Measurements from ENCODE around the gene MPP4. TPM values are rescaled to one million over a fixed set of nuclear protein-coding genes. Genes with fewer than 3 reads are reported as not detected.

The MPP4 gene
- total RNA-seq, 2 donors from 2014 or later = not detected

DNA sequence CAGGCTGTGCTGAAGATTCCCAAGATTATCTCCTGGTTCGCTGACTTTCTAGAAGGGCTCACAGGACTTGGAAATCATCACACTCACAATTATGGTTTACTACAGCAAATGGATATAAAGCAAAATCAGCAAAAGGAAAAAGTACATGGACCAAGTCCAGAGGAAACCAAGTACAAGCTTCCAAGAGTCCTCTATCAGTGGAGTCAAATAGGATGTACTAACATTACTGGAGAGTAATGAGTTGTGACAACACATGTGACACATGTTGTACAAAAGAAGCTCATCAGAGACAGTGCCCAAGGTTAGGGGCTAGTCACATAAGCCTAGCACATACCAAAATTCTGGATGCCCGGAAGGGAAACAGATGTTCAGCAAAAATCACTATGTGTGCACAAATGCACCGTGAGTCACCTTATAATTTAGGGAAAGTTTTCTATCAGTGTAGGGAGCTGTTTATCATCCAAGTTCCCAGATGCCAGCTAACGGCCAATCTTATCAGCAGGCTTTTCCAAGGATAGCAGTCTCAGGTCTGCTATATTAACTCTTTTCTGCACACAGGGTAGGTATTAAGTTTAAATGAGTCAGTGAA is 64.7 kb downstream of the MPP4 start:
- TF ChIP-seq, protein P1, sequence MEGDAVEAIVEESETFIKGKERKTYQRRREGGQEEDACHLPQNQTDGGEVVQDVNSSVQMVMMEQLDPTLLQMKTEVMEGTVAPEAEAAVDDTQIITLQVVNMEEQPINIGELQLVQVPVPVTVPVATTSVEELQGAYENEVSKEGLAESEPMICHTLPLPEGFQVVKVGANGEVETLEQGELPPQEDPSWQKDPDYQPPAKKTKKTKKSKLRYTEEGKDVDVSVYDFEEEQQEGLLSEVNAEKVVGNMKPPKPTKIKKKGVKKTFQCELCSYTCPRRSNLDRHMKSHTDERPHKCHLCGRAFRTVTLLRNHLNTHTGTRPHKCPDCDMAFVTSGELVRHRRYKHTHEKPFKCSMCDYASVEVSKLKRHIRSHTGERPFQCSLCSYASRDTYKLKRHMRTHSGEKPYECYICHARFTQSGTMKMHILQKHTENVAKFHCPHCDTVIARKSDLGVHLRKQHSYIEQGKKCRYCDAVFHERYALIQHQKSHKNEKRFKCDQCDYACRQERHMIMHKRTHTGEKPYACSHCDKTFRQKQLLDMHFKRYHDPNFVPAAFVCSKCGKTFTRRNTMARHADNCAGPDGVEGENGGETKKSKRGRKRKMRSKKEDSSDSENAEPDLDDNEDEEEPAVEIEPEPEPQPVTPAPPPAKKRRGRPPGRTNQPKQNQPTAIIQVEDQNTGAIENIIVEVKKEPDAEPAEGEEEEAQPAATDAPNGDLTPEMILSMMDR (IDR thresholded peaks at IDR 0.05) = no peak
- H3K36me3 ChIP-seq = no peaks in the 10 kb centered on the region
- no peak for DNase-seq
- H3K9ac ChIP-seq (ENCODE audit: low read depth in 2 of 2, low read length in 2 of 2) = no peak overlapping the region
- H3K4me1 ChIP-seq = no peaks in the 10 kb centered on the region
- intact Hi-C loops (cut with DNase I) = no loop called here
- H3K27ac ChIP-seq = no peak overlapping the region
- H3K27me3 ChIP-seq = no peaks in the 10 kb centered on the region
- no peak overlapping the region for H3K4me3 ChIP-seq
- H3K9me3 ChIP-seq = no peaks in the 10 kb centered on the region

DNA sequence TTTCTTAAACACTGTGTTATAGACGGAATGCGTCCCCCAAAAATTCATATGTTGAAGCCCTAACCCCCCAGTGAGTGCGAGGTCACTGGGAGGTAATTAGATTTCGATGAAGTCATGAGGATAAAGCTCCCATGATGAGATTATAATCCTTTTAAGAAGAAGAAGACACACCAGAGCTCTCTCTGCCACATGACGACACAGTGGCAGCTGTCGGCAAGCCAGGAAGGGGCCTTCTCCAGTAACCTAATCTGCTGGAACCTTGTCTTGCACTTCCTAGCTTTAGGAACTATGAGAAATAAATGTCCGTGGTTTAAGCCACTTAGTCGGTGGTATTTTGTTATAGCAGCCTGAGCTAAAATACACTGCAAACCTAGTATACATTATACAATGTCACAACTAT is 67.4 kb downstream of the MPP4 start:
- H3K36me3 ChIP-seq = no peaks in the 10 kb centered on the region
- no peak overlapping the region for H3K27ac ChIP-seq
- no peak overlapping the region for H3K9ac ChIP-seq (ENCODE audit: low read depth in 2 of 2, low read length in 2 of 2)
- no peak overlapping the region for H3K4me3 ChIP-seq
- H3K27me3 ChIP-seq = no peaks in the 10 kb centered on the region
- no peak for DNase-seq
- intact Hi-C loops (cut with DNase I) = no loop called here
- TF ChIP-seq, protein P1 (IDR thresholded peaks at IDR 0.05) = no peak
- H3K4me1 ChIP-seq = no peaks in the 10 kb centered on the region
- H3K9me3 ChIP-seq = no peaks in the 10 kb centered on the region

- H3K9ac ChIP-seq (ENCODE audit: low read depth in 2 of 2, low read length in 2 of 2) = no peak overlapping the region
- H3K4me1 ChIP-seq = no peaks in the 10 kb centered on the region
- no peak overlapping the region for H3K4me3 ChIP-seq
- H3K36me3 ChIP-seq = no peaks in the 10 kb centered on the region
- TF ChIP-seq, protein P1 (IDR thresholded peaks at IDR 0.05) = no peak
- H3K9me3 ChIP-seq = no peaks in the 10 kb centered on the region
- intact Hi-C loops (cut with DNase I) = no loop called here
- DNase-seq = no peak
- no peak overlapping the region for H3K27ac ChIP-seq
- no peaks in the 10 kb centered on the region for H3K27me3 ChIP-seq
Measured at GRCh38 chr2:201630577-201630976, 67.9 kb downstream of the MPP4 start.

DNA sequence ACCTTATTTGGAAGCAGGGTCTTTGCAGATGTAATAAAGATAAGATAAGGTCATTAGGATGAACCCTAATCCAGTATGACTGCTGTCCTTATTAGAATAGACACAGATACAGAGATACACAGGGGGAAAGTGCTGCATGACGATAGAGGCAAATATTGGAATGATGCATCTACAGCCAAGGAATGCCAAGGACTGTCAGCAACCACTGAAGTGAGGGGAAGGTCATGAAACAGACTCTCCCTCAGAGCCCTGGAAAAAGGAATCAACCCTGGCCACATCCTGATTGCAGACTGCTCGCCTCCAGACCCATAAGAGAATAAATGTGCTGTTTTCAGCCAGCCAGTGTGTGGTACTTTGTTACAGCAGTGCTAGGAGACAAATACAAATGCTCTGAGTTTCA is 69.9 kb downstream of the MPP4 start:
- Histone ChIP-seq H3K4me3 (no peak overlapping the region), H3K27me3 (no peaks in the 10 kb centered on the region), H3K36me3 (no peaks in the 10 kb centered on the region), H3K9me3 (no peaks in the 10 kb centered on the region), H3K27ac (no peak overlapping the region), H3K4me1 (no peaks in the 10 kb centered on the region), H3K9ac (ENCODE audit: low read depth in 2 of 2, low read length in 2 of 2) (no peak overlapping the region)
- no peak for DNase-seq
- intact Hi-C loops (cut with DNase I) = no loop called here
- TF ChIP-seq, protein P1 (IDR thresholded peaks at IDR 0.05) = no peak

GRCh38 chr2:201622306-201622970 is 76.0 kb downstream of the MPP4 start:
- Histone ChIP-seq H3K4me3 (no peak overlapping the region), H3K9ac (ENCODE audit: low read depth in 2 of 2, low read length in 2 of 2) (no peak overlapping the region), H3K9me3 (no peaks in the 10 kb centered on the region), H3K36me3 (no peaks in the 10 kb centered on the region), H3K27ac (no peak overlapping the region), H3K27me3 (no peaks in the 10 kb centered on the region), H3K4me1 (no peaks in the 10 kb centered on the region)
- intact Hi-C loops (cut with DNase I) = no loop called here
- TF ChIP-seq, protein P1 (IDR thresholded peaks at IDR 0.05) = no peak
- no peak for DNase-seq
